Measurements from ENCODE around the gene NF2. TPM values are rescaled to one million over a fixed set of nuclear protein-coding genes. Genes with fewer than 3 reads are reported as not detected.

Gene NF2
- total RNA-seq, 2 donors from 2014 or later: 45.7 to 51.4 TPM

GRCh38 chr22:29704528-29705285 is 101.3 kb downstream of the NF2 start:
- Mint-ChIP-seq H3K4me3 (no peak overlapping the region), H3K27me3 (ENCODE audit: insufficient read depth) (peaks cover 30% of the 10 kb centered on the region), H3K9me3 (no peaks in the 10 kb centered on the region), H3K36me3 (ENCODE audit: low read depth) (no peaks in the 10 kb centered on the region), H3K27ac (no peak overlapping the region), H3K4me1 (peaks cover 22% of the 10 kb centered on the region)
- H3K4me1 ChIP-seq (ENCODE audit: control insufficient read depth, insufficient read depth, low read length): peaks cover 24% of the 10 kb centered on the region
- peaks cover 9% of the 10 kb centered on the region for H3K27me3 ChIP-seq (ENCODE audit: control insufficient read depth, insufficient read depth, low read length, poor library complexity, severe bottlenecking)
- no peaks in the 10 kb centered on the region for H3K9me3 ChIP-seq (ENCODE audit: control insufficient read depth, low read length)
- no peak overlapping the region for H3K4me3 ChIP-seq (ENCODE audit: low read length)
- no peaks in the 10 kb centered on the region for H3K36me3 ChIP-seq (ENCODE audit: control insufficient read depth, insufficient read depth, low read length)
- 32 to 55% methylated on average over 9 to 14 of the region's 14 CpGs for WGBS, 2 experiments (ENCODE audit: insufficient coverage in 1 of 2, insufficient read length in 1 of 2)
- DNase-seq: no peak
- H3K9ac ChIP-seq (ENCODE audit: extremely low read depth, low read length, poor library complexity, severe bottlenecking): no peak overlapping the region
- TF ChIP-seq CTCF (conservative IDR thresholded peaks at IDR 0.05): no peak
- H3K27ac ChIP-seq (ENCODE audit: low read depth, low read length): peak overlapping the region; percentile 70

- Histone ChIP-seq H3K9ac (ENCODE audit: extremely low read depth, low read length, poor library complexity, severe bottlenecking) (no peak overlapping the region), H3K27ac (ENCODE audit: low read depth, low read length) (peak overlapping the region; percentile 83), H3K4me3 (ENCODE audit: low read length) (no peak overlapping the region), H3K27me3 (ENCODE audit: control insufficient read depth, insufficient read depth, low read length, poor library complexity, severe bottlenecking) (peaks cover 9% of the 10 kb centered on the region), H3K9me3 (ENCODE audit: control insufficient read depth, low read length) (no peaks in the 10 kb centered on the region), H3K4me1 (ENCODE audit: control insufficient read depth, insufficient read depth, low read length) (peaks cover 24% of the 10 kb centered on the region), H3K36me3 (ENCODE audit: control insufficient read depth, insufficient read depth, low read length) (no peaks in the 10 kb centered on the region)
- H3K27ac Mint-ChIP-seq: no peak overlapping the region
- no peaks in the 10 kb centered on the region for H3K9me3 Mint-ChIP-seq
- no peak for DNase-seq
- H3K4me1 Mint-ChIP-seq: peaks cover 22% of the 10 kb centered on the region
- WGBS, 2 experiments (ENCODE audit: insufficient coverage in 1 of 2, insufficient read length in 1 of 2): 89% methylated on average over 7 of the region's 7 CpGs; no CpG with 5 or more reads in 1 of the 2 experiments
- peaks cover 30% of the 10 kb centered on the region for H3K27me3 Mint-ChIP-seq (ENCODE audit: insufficient read depth)
- H3K36me3 Mint-ChIP-seq (ENCODE audit: low read depth): no peaks in the 10 kb centered on the region
- TF ChIP-seq CTCF (conservative IDR thresholded peaks at IDR 0.05): no peak
- H3K4me3 Mint-ChIP-seq: no peak overlapping the region
These were observed 102.2 kb downstream of the NF2 start for GRCh38 chr22:29705651-29706050.

- peaks cover 30% of the 10 kb centered on the region for H3K27me3 Mint-ChIP-seq (ENCODE audit: insufficient read depth)
- WGBS, 2 experiments (ENCODE audit: insufficient coverage in 1 of 2, insufficient read length in 1 of 2): 40 to 54% methylated on average over 7 to 9 of the region's 9 CpGs
These were observed 103.1 kb downstream of the NF2 start for GRCh38 chr22:29706486-29706885.

More at GRCh38 chr22:29706486-29706885, 103.1 kb downstream of the NF2 start:
- Histone ChIP-seq H3K36me3 (ENCODE audit: control insufficient read depth, insufficient read depth, low read length) (no peaks in the 10 kb centered on the region), H3K4me1 (ENCODE audit: control insufficient read depth, insufficient read depth, low read length) (peaks cover 24% of the 10 kb centered on the region), H3K9me3 (ENCODE audit: control insufficient read depth, low read length) (no peaks in the 10 kb centered on the region), H3K4me3 (ENCODE audit: low read length) (no peak overlapping the region), H3K27ac (ENCODE audit: low read depth, low read length) (peak overlapping the region; percentile 83), H3K9ac (ENCODE audit: extremely low read depth, low read length, poor library complexity, severe bottlenecking) (no peak overlapping the region), H3K27me3 (ENCODE audit: control insufficient read depth, insufficient read depth, low read length, poor library complexity, severe bottlenecking) (peaks cover 9% of the 10 kb centered on the region)
- Mint-ChIP-seq H3K9me3 (no peaks in the 10 kb centered on the region), H3K4me3 (no peak overlapping the region), H3K36me3 (ENCODE audit: low read depth) (no peaks in the 10 kb centered on the region), H3K4me1 (peaks cover 14% of the 10 kb centered on the region), H3K27ac (no peak overlapping the region)
- TF ChIP-seq CTCF (conservative IDR thresholded peaks at IDR 0.05): no peak
- DNase-seq: peak; percentile 84
